NCI-H1930 (cell line): ENCODE data around the gene THADA.
A peak's percentile ranks its signal among the peaks of the same experiment; 100 is the strongest.
"Not testable (repeated sequence)": the region's sequence is repeated elsewhere in the genome, so short reads cannot be mapped to it uniquely, and the experiment has no call there.

Experiments
- DNase-seq, 2 experiments: peaks; one replicate each; lab custom pipeline; 2025; lab: John Stamatoyannopoulos, UW

The THADA gene

GRCh38 chr2:43595603-43596412 lies at the start of gene THADA:
THADA (minus strand) TSS chr2:43596038; CDS start chr2:43592392, 3,646 bp downstream.
- DNase-seq: peak; percentile 96 to 98

GRCh38 chr2:43643680-43644079 lies 47.8 kb upstream of the THADA start:
- DNase-seq: no peak

GRCh38 chr2:43642363-43642762 lies 46.5 kb upstream of the THADA start:
- no peak for DNase-seq

GRCh38 chr2:43637030-43637803 lies 41.4 kb upstream of the THADA start, which contains the start of gene PLEKHH2:
PLEKHH2 (plus strand) TSS chr2:43637260; CDS start chr2:43644674, 7,414 bp downstream.
- peak; percentile 57 to 76 for DNase-seq

GRCh38 chr2:43636621-43637020 lies 40.8 kb upstream of the THADA start:
- DNase-seq: no peak

- not testable (repeated sequence) for DNase-seq
Measured at GRCh38 chr2:43636153-43636552, 40.3 kb upstream of the THADA start.

- DNase-seq: peak; percentile 29 to 57
Measured at GRCh38 chr2:43634604-43635306, 38.9 kb upstream of the THADA start.

GRCh38 chr2:43631618-43632317 lies 35.9 kb upstream of the THADA start:
- no peak for DNase-seq

GRCh38 chr2:43622931-43623451 lies 27.2 kb upstream of the THADA start:
- DNase-seq: no peak

- no peak for DNase-seq
Measured at GRCh38 chr2:43619511-43619910, 23.7 kb upstream of the THADA start.

GRCh38 chr2:43616967-43617680 lies 21.3 kb upstream of the THADA start:
- DNase-seq: no peak

GRCh38 chr2:43612944-43613343 lies 17.1 kb upstream of the THADA start:
- DNase-seq: no peak

- DNase-seq: peak; percentile 7 to 47
Measured at GRCh38 chr2:43611987-43612894, 16.4 kb upstream of the THADA start.

- no peak for DNase-seq
Measured at GRCh38 chr2:43610361-43610760, 14.5 kb upstream of the THADA start.

GRCh38 chr2:43609290-43609918 lies 13.6 kb upstream of the THADA start:
- peak; percentile 27 to 41 for DNase-seq

- DNase-seq: no peak
Measured at GRCh38 chr2:43605851-43606250, 10.0 kb upstream of the THADA start.

GRCh38 chr2:43605079-43605655 lies 9.3 kb upstream of the THADA start:
- peak; percentile 12 to 27 for DNase-seq

GRCh38 chr2:43604674-43605073 lies 8.8 kb upstream of the THADA start:
- no peak for DNase-seq

GRCh38 chr2:43600596-43600995 lies 4.8 kb upstream of the THADA start:
- DNase-seq: not testable (repeated sequence)
